ENCODE data around the gene AP5Z1. TPM values are rescaled to one million over a fixed set of nuclear protein-coding genes. Genes with fewer than 3 reads are reported as not detected.

AP5Z1 gene
- total RNA-seq, 1 donor from 2014 or later = 40.5 TPM

DNA sequence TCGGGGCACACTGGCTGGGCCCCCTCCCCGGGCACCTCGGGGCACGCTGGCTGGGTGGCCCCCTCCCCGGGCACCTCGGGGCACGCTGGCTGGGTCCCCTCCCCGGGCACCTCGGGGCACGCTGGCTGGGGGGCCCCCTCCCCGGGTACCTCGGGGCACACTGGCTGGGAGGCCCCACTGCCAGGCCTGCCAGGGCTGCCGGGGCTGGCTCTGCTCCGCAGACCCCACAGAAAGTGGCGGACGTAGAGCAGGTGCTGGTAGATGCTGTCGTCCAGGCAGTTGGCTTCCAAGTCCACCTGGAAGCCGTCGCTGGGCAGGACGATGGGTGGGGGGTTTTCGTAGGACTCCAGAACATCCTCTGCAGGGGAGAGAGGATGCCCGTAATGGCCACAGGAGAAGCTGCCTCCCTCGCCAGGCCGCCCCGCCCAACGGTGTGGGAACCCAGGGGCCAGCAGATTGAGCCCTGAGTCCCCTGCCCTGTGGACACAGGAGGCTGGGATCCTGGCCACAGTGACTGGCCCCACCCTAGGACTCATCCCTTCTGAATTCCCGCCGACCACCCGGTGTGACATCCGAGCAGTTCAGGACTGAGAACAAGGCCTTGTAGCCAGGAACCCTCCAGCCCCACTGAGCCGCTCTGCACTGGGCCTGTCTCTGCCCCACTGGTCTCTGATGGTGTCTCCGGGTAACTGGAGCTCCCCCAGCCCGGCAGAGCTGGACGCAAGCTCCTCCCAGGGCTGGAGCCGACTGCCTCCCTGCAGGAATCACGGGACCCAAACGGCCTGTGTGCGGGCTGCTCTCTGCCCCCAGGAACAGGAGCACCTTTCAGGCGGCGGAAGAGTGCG is 28.2 kb downstream of the AP5Z1 start:
- DNase-seq (ENCODE audit: extremely low spot score in 2 of 2) = no peak
- TF ChIP-seq POLR2A (IDR thresholded peaks at IDR 0.05) (no peak), POLR2AphosphoS5 (IDR thresholded peaks at IDR 0.05; ENCODE audit: insufficient read depth in 1 of 2, low read depth in 1 of 2) (no peak)
- TF ChIP-seq, protein P1, sequence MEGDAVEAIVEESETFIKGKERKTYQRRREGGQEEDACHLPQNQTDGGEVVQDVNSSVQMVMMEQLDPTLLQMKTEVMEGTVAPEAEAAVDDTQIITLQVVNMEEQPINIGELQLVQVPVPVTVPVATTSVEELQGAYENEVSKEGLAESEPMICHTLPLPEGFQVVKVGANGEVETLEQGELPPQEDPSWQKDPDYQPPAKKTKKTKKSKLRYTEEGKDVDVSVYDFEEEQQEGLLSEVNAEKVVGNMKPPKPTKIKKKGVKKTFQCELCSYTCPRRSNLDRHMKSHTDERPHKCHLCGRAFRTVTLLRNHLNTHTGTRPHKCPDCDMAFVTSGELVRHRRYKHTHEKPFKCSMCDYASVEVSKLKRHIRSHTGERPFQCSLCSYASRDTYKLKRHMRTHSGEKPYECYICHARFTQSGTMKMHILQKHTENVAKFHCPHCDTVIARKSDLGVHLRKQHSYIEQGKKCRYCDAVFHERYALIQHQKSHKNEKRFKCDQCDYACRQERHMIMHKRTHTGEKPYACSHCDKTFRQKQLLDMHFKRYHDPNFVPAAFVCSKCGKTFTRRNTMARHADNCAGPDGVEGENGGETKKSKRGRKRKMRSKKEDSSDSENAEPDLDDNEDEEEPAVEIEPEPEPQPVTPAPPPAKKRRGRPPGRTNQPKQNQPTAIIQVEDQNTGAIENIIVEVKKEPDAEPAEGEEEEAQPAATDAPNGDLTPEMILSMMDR (IDR thresholded peaks at IDR 0.05) = no peak
- Histone ChIP-seq H3K9me3 (no peaks in the 10 kb centered on the region), H3K36me3 (no peaks in the 10 kb centered on the region), H3K27me3 (no peaks in the 10 kb centered on the region), H3K4me3 (no peak overlapping the region), H3K4me1 (no peaks in the 10 kb centered on the region), H3K27ac (no peak overlapping the region)
- intact Hi-C loops (cut with DNase I) = no loop called here

GRCh38 chr7:4805110-4805983 is 29.9 kb downstream of the AP5Z1 start:
- H3K4me1 ChIP-seq = no peaks in the 10 kb centered on the region
- TF ChIP-seq, protein P1 (IDR thresholded peaks at IDR 0.05) = no peak
- no peak for TF ChIP-seq POLR2A (IDR thresholded peaks at IDR 0.05)
- TF ChIP-seq POLR2AphosphoS5 (IDR thresholded peaks at IDR 0.05; ENCODE audit: insufficient read depth in 1 of 2, low read depth in 1 of 2) = no peak
- no peaks in the 10 kb centered on the region for H3K36me3 ChIP-seq
- intact Hi-C loops (cut with DNase I) = no loop called here
- DNase-seq (ENCODE audit: extremely low spot score in 2 of 2) = no peak
- no peaks in the 10 kb centered on the region for H3K27me3 ChIP-seq
- H3K27ac ChIP-seq = no peak overlapping the region
- no peak overlapping the region for H3K4me3 ChIP-seq
- no peaks in the 10 kb centered on the region for H3K9me3 ChIP-seq

- intact Hi-C loops (cut with DNase I) = no loop called here
- H3K27me3 ChIP-seq = no peaks in the 10 kb centered on the region
These were observed 30.5 kb downstream of the AP5Z1 start for GRCh38 chr7:4805984-4806300.

DNA sequence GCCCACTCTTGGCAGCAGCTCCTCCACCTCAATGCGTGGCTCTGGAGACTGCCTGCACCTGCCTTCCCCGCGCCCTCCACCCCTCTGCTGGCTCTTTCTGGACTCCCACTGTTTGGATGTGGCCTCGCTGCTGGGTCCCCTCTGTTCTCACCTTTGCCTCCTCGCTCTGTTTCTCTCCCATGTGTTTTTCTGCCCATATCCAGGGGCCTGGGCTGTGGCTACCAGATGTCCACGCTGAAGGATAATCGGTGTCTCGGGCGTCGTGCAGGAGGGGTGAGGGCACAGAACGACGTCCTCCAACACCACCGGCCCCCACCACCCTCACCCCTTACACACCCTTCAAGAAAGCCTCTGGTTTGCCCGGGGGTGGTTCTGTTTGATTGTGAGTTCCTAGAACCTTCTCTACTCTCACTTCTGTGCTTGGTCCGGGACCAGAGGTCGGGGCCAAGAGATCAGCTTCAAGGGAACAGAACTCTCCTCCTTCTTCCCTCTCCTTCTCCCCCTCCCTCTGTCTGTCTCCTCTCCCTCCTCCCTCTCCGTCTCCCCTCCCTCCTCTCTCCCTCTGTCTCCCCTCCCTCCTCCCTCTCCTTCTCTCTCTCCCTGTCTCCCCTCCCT is 31.7 kb downstream of the AP5Z1 start:
- H3K4me1 ChIP-seq = no peaks in the 10 kb centered on the region
- TF ChIP-seq POLR2AphosphoS5 (IDR thresholded peaks at IDR 0.05; ENCODE audit: insufficient read depth in 1 of 2, low read depth in 1 of 2) (no peak), POLR2A (IDR thresholded peaks at IDR 0.05) (no peak)
- TF ChIP-seq, protein P1 (IDR thresholded peaks at IDR 0.05) = no peak
- no peaks in the 10 kb centered on the region for H3K27me3 ChIP-seq
- intact Hi-C loops (cut with DNase I) = no loop called here
- DNase-seq (ENCODE audit: extremely low spot score in 2 of 2) = no peak
- peak overlapping the region; percentile 59 for H3K27ac ChIP-seq
- no peaks in the 10 kb centered on the region for H3K9me3 ChIP-seq
- no peaks in the 10 kb centered on the region for H3K36me3 ChIP-seq
- no peak overlapping the region for H3K4me3 ChIP-seq

More at GRCh38 chr7:4805984-4806300, 30.5 kb downstream of the AP5Z1 start:
- Histone ChIP-seq H3K36me3 (no peaks in the 10 kb centered on the region), H3K9me3 (no peaks in the 10 kb centered on the region), H3K4me3 (no peak overlapping the region), H3K4me1 (no peaks in the 10 kb centered on the region), H3K27ac (no peak overlapping the region)
- TF ChIP-seq POLR2AphosphoS5 (IDR thresholded peaks at IDR 0.05; ENCODE audit: insufficient read depth in 1 of 2, low read depth in 1 of 2) = no peak
- TF ChIP-seq, protein P1 (IDR thresholded peaks at IDR 0.05) = no peak
- TF ChIP-seq POLR2A (IDR thresholded peaks at IDR 0.05) = no peak
- DNase-seq (ENCODE audit: extremely low spot score in 2 of 2) = no peak

Data from vagina (tissue), 2 donors.